ENCODE measurements around the gene VANGL1.
A peak's percentile ranks its signal among the peaks of the same experiment; 100 is the strongest.
"Not testable (repeated sequence)": the region's sequence is repeated elsewhere in the genome, so short reads cannot be mapped to it uniquely, and the experiment has no call there.

The VANGL1 gene

GRCh38 chr1:115632251-115633026, 9.3 kb upstream of the VANGL1 start:
- DNase-seq = no peak
- Mint-ChIP-seq H3K4me1 (ENCODE audit: low read depth) (no peaks in the 10 kb centered on the region), H3K4me3 (no peak overlapping the region), H3K27me3 (peaks cover 24% of the 10 kb centered on the region), H3K36me3 (ENCODE audit: low read depth) (no peaks in the 10 kb centered on the region), H3K27ac (no peak overlapping the region), H3K9me3 (peaks cover 15% of the 10 kb centered on the region)

DNA sequence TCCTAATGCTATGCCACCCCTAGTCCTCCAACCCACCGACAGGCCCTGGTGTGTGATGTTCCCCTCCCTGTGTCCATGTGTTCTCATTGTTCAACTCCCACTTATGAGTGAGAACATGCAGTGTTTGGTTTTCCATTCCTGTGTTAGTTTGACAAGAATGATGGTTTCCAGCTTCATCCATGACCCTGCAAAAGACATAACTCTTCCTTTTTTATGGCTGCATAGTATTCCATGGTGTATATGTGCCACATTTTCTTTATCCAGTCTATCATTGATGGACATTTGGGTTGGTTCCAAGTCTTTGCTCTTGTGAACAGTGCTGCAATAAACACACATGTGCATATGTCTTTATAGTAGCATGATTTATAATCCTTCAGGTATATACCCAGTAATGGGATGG, 8.2 kb upstream of the VANGL1 start:
- not testable (repeated sequence) for H3K27ac Mint-ChIP-seq; H3K4me3 Mint-ChIP-seq; H3K4me1 Mint-ChIP-seq (ENCODE audit: low read depth); DNase-seq; H3K36me3 Mint-ChIP-seq (ENCODE audit: low read depth)
- H3K9me3 Mint-ChIP-seq = peaks cover 13% of the 10 kb centered on the region
- H3K27me3 Mint-ChIP-seq = peaks cover 28% of the 10 kb centered on the region

DNA sequence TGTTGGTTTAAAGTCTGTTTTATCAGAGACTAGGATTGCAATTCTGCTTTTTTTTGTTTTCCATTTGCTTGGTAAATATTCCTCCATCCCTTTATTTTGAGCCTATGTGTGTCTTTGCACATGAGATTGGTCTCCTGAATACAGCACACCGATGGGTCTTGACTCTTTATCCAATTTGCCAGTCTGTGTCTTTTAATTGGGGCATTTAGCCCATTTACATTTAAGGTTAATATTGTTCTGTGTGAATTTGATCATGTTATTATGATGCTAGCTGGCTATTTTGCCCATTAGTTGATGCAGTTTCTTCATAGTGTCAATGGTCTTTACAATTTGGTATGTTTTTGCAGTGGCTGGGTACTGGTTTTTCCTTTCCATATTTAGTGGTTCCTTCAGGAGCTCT, 4.5 kb upstream of the VANGL1 start:
- peaks cover 40% of the 10 kb centered on the region for H3K27me3 Mint-ChIP-seq
- not testable (repeated sequence) for H3K4me1 Mint-ChIP-seq (ENCODE audit: low read depth); DNase-seq; H3K36me3 Mint-ChIP-seq (ENCODE audit: low read depth); H3K27ac Mint-ChIP-seq; H3K4me3 Mint-ChIP-seq
- H3K9me3 Mint-ChIP-seq = peaks cover 17% of the 10 kb centered on the region

DNA sequence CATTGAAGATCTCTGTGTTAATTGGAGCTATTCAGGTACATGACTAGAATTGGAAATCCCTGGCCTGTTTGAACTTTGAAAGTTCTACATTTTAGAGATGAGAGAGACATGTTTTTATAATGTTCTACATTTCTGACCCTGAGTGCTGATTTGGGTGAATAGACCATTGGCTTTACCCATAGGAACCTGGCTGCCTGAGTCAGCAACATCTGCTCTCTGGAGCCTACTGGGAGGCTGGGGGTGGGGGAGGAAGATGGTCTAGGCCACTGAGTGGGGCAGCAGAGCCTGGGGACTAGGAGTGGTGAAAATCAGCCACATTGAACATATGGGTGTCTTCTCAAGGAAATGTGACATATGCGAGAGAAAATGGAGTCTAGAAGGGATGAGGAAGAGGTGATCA, 1.4 kb upstream of the VANGL1 start:
- H3K9me3 Mint-ChIP-seq = peaks cover 17% of the 10 kb centered on the region
- no peaks in the 10 kb centered on the region for H3K36me3 Mint-ChIP-seq (ENCODE audit: low read depth)
- no peak overlapping the region for H3K4me3 Mint-ChIP-seq
- DNase-seq = no peak
- H3K27ac Mint-ChIP-seq = no peak overlapping the region
- H3K27me3 Mint-ChIP-seq = peaks cover 61% of the 10 kb centered on the region
- H3K4me1 Mint-ChIP-seq (ENCODE audit: low read depth) = peaks cover 13% of the 10 kb centered on the region

DNA sequence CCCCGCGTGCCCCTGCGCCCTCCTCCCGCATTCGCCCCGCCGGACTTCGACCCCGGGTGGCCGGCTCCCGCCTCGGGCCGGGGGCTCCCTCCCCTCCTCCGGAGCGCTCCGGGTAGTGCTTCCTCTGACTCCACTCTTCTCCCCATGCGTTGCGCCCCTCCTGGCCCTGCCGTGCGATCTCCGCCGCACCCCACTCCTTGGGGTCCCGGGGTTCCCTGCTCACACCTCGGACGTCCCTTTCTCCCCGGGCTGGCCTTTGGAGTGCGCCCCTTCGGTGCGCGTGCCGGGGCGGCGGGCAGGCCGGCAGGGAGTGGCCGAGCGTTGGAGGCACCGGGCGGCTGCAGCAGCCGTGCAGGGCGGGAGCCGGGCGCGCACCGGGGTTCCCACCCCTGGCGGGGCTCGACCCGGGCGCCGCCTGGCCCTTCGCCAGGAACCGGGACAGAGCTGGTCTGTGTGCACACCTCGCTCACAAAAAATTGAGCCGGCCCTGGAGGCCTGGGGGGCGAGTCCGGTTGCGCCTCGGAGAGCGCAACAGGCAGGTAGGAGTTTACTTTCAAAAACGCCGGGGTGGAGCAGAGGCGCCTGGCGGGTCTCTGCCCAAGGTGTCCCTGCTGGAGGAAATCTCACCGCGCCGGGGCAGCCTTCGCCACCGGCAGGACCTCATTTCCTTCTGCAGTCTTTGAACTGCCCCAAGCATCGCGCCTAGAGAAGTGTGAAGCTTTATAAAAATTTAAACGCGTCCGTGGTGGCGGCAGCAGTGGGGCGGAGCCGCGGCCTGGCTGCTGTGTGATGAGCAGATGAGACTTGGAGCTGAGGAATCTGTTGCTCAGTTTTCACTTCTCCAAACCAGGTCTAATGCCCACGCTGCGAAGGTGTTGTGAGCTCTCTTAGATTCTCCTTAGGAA, 650 bp downstream of the VANGL1 start:
- Mint-ChIP-seq H3K27me3 (peaks cover 63% of the 10 kb centered on the region), H3K9me3 (peaks cover 10% of the 10 kb centered on the region), H3K36me3 (ENCODE audit: low read depth) (no peaks in the 10 kb centered on the region), H3K4me1 (ENCODE audit: low read depth) (peaks cover 13% of the 10 kb centered on the region), H3K4me3 (peak overlapping the region; percentile 79), H3K27ac (peak overlapping the region; percentile 42)
- peak; percentile 58 for DNase-seq

- Mint-ChIP-seq H3K4me1 (ENCODE audit: low read depth) (peaks cover 13% of the 10 kb centered on the region), H3K9me3 (peaks cover 4% of the 10 kb centered on the region), H3K36me3 (ENCODE audit: low read depth) (no peaks in the 10 kb centered on the region), H3K27me3 (peaks cover 57% of the 10 kb centered on the region), H3K27ac (no peak overlapping the region), H3K4me3 (peak overlapping the region; percentile 79)
- no peak for DNase-seq
Measured at GRCh38 chr1:115643225-115643624, 1.5 kb downstream of the VANGL1 start.

GRCh38 chr1:115643666-115644065, 1.9 kb downstream of the VANGL1 start:
- H3K27ac Mint-ChIP-seq = no peak overlapping the region
- no peak for DNase-seq

DNA sequence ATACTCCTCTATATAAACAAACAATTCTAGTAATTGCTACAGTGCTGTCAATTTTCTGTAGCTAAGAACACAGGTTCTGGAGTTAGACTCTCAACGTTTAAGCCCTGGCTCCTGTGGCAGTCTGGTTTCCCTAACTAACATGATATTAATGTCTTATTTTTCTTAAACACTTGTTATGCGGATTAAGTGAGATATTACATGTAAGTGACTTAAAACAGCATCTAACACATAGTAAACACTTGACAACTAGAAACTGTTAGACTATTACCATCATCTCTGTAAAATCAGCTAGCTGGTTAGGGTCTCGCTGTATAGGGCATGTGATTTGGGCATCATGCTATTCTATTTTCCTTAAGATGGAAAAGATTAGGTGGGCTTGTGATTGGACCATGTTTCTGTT, 2.3 kb downstream of the VANGL1 start:
- no peak overlapping the region for H3K4me3 Mint-ChIP-seq
- peaks cover 13% of the 10 kb centered on the region for H3K4me1 Mint-ChIP-seq (ENCODE audit: low read depth)
- peaks cover 51% of the 10 kb centered on the region for H3K27me3 Mint-ChIP-seq
- peaks cover 4% of the 10 kb centered on the region for H3K9me3 Mint-ChIP-seq
- DNase-seq = no peak
- no peak overlapping the region for H3K27ac Mint-ChIP-seq
- no peaks in the 10 kb centered on the region for H3K36me3 Mint-ChIP-seq (ENCODE audit: low read depth)

More at GRCh38 chr1:115643666-115644065, 1.9 kb downstream of the VANGL1 start:
- no peak overlapping the region for H3K4me3 Mint-ChIP-seq
- H3K27me3 Mint-ChIP-seq = peaks cover 53% of the 10 kb centered on the region
- no peaks in the 10 kb centered on the region for H3K36me3 Mint-ChIP-seq (ENCODE audit: low read depth)
- peaks cover 13% of the 10 kb centered on the region for H3K4me1 Mint-ChIP-seq (ENCODE audit: low read depth)
- peaks cover 4% of the 10 kb centered on the region for H3K9me3 Mint-ChIP-seq

GRCh38 chr1:115647047-115647446, 5.3 kb downstream of the VANGL1 start:
- Mint-ChIP-seq H3K4me1 (ENCODE audit: low read depth) (peaks cover 9% of the 10 kb centered on the region), H3K9me3 (no peaks in the 10 kb centered on the region), H3K27me3 (peaks cover 43% of the 10 kb centered on the region), H3K27ac (no peak overlapping the region), H3K4me3 (no peak overlapping the region), H3K36me3 (ENCODE audit: low read depth) (no peaks in the 10 kb centered on the region)
- DNase-seq = no peak

DNA sequence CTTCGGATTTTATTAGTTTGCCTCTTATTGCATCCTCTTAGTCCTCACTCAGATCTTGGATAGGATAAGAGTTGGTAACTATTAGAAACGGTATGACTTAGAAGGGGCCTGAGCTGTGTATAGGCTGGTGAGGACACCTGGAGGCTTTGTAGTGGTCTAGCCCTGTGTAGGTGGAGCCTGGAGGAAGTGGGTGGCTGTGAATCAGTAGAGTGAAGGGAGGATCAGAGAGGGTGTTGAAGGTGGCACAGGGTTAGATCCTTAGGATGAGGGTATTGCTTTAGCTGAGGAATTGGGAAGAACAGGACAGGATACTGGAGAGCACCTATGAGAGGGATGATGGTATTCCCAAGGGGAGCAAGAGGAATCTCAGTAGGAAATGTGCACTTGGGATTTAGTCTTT, 5.7 kb downstream of the VANGL1 start:
- no peak for DNase-seq
- Mint-ChIP-seq H3K36me3 (ENCODE audit: low read depth) (no peaks in the 10 kb centered on the region), H3K9me3 (no peaks in the 10 kb centered on the region), H3K4me3 (no peak overlapping the region), H3K4me1 (ENCODE audit: low read depth) (peaks cover 9% of the 10 kb centered on the region), H3K27me3 (peaks cover 43% of the 10 kb centered on the region), H3K27ac (no peak overlapping the region)

- Mint-ChIP-seq H3K4me1 (ENCODE audit: low read depth) (peaks cover 4% of the 10 kb centered on the region), H3K27ac (no peak overlapping the region), H3K36me3 (ENCODE audit: low read depth) (no peaks in the 10 kb centered on the region), H3K27me3 (peaks cover 38% of the 10 kb centered on the region), H3K9me3 (no peaks in the 10 kb centered on the region), H3K4me3 (no peak overlapping the region)
- no peak for DNase-seq
Measured at GRCh38 chr1:115647919-115648650, 6.3 kb downstream of the VANGL1 start.

GRCh38 chr1:115648717-115649691, 7.2 kb downstream of the VANGL1 start:
- Mint-ChIP-seq H3K4me1 (ENCODE audit: low read depth) (no peaks in the 10 kb centered on the region), H3K27me3 (peaks cover 30% of the 10 kb centered on the region), H3K36me3 (ENCODE audit: low read depth) (no peaks in the 10 kb centered on the region), H3K9me3 (no peaks in the 10 kb centered on the region), H3K4me3 (no peak overlapping the region), H3K27ac (no peak overlapping the region)
- DNase-seq = no peak

DNA sequence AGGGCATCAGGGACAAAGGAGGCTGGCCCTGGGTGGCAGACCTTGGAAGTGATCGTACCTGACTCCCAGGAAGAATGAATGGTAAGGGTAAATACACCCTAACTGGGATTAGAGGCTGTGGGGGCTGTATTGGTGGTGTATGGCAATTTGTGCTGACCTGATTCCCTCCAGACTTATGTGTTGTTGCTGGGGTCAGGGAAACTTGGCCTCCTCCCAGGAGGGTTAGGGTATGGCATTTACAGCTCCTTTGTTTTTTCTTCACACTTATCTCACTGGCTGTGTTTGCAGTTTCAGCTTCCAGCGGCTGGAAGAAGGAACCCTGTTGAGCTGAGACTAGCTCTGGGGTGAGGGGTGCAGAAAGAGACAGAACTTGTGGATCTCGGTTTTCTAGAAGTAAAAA, 8.2 kb downstream of the VANGL1 start:
- H3K27me3 Mint-ChIP-seq = peaks cover 20% of the 10 kb centered on the region
- H3K4me1 Mint-ChIP-seq (ENCODE audit: low read depth) = peaks cover 3% of the 10 kb centered on the region
- no peaks in the 10 kb centered on the region for H3K36me3 Mint-ChIP-seq (ENCODE audit: low read depth)
- H3K27ac Mint-ChIP-seq = no peak overlapping the region
- H3K4me3 Mint-ChIP-seq = no peak overlapping the region
- DNase-seq = no peak
- H3K9me3 Mint-ChIP-seq = no peaks in the 10 kb centered on the region
